Nephron progenitor cell (in vitro differentiated cells): Measurements from ENCODE around the gene SHISA8.

Experiments
- DNase-seq: peaks from one replicate; pipeline ENCODE4 v3.0.0; 2021
- H3K27ac Mint-ChIP-seq: 2 replicates; pipeline ENCODE4 v1.8.0; 2021; ENCODE audit warnings: mild to moderate bottlenecking, moderate library complexity, mixed read lengths
- H3K27me3 Mint-ChIP-seq: 2 replicates; pipeline ENCODE4 v1.8.0; 2021; ENCODE audit warnings: mild to moderate bottlenecking, low read depth, mixed read lengths; ENCODE audit not compliant: poor library complexity
- H3K36me3 Mint-ChIP-seq: 2 replicates; pipeline ENCODE4 v1.8.0; 2021; ENCODE audit warnings: low read depth, mixed read lengths
- H3K4me1 Mint-ChIP-seq: 2 replicates; pipeline ENCODE4 v1.8.0; 2021; ENCODE audit warnings: mixed read lengths
- H3K4me3 Mint-ChIP-seq: 2 replicates; pipeline ENCODE4 v1.8.0; 2021; ENCODE audit warnings: mild to moderate bottlenecking, moderate library complexity, mixed read lengths
- H3K9me3 Mint-ChIP-seq: 2 replicates; pipeline ENCODE4 v1.8.0; 2021; ENCODE audit warnings: mild to moderate bottlenecking, moderate library complexity, mixed read lengths
- CTCF ChIP-seq: fragments of 200-600 bp; sonication (generic); IDR thresholded peaks from 2 replicates; pipeline ENCODE4 v1.5.0; 2021; ENCODE audit warnings: antibody characterized with exemption

The SHISA8 gene

GRCh38 chr22:41885116-41885515 lies 29.8 kb downstream of the SHISA8 start:
- H3K4me1 Mint-ChIP-seq = no peaks in the 10 kb centered on the region
- no peak overlapping the region for H3K4me3 Mint-ChIP-seq
- no peaks in the 10 kb centered on the region for H3K27me3 Mint-ChIP-seq
- no peaks in the 10 kb centered on the region for H3K9me3 Mint-ChIP-seq
- no peak for TF ChIP-seq CTCF
- H3K36me3 Mint-ChIP-seq = peaks cover 92% of the 10 kb centered on the region
- no peak for DNase-seq
- no peak overlapping the region for H3K27ac Mint-ChIP-seq

- Mint-ChIP-seq H3K9me3 (no peaks in the 10 kb centered on the region), H3K4me1 (no peaks in the 10 kb centered on the region), H3K27me3 (no peaks in the 10 kb centered on the region), H3K36me3 (peaks cover 80% of the 10 kb centered on the region), H3K27ac (no peak overlapping the region), H3K4me3 (no peak overlapping the region)
- DNase-seq = no peak
- TF ChIP-seq CTCF = no peak
Measured at GRCh38 chr22:41883400-41883799, 31.5 kb downstream of the SHISA8 start.

- no peaks in the 10 kb centered on the region for H3K4me1 Mint-ChIP-seq
- H3K4me3 Mint-ChIP-seq = no peak overlapping the region
- no peaks in the 10 kb centered on the region for H3K27me3 Mint-ChIP-seq
- TF ChIP-seq CTCF = no peak
- no peak overlapping the region for H3K27ac Mint-ChIP-seq
- H3K9me3 Mint-ChIP-seq = no peaks in the 10 kb centered on the region
- no peak for DNase-seq
- peaks cover 78% of the 10 kb centered on the region for H3K36me3 Mint-ChIP-seq
Measured at GRCh38 chr22:41880653-41881052, 34.2 kb downstream of the SHISA8 start.

- DNase-seq = no peak
- Mint-ChIP-seq H3K27me3 (no peaks in the 10 kb centered on the region), H3K36me3 (peaks cover 67% of the 10 kb centered on the region), H3K9me3 (no peaks in the 10 kb centered on the region), H3K27ac (no peak overlapping the region), H3K4me3 (no peak overlapping the region), H3K4me1 (no peaks in the 10 kb centered on the region)
- no peak for TF ChIP-seq CTCF
Measured at GRCh38 chr22:41876675-41877074, 38.2 kb downstream of the SHISA8 start.

GRCh38 chr22:41876275-41876674 lies 38.6 kb downstream of the SHISA8 start:
- Mint-ChIP-seq H3K27me3 (no peaks in the 10 kb centered on the region), H3K27ac (no peak overlapping the region), H3K4me1 (no peaks in the 10 kb centered on the region), H3K9me3 (no peaks in the 10 kb centered on the region), H3K36me3 (peaks cover 65% of the 10 kb centered on the region), H3K4me3 (no peak overlapping the region)
- no peak for DNase-seq
- no peak for TF ChIP-seq CTCF

GRCh38 chr22:41875531-41876270 lies 39.2 kb downstream of the SHISA8 start:
- Mint-ChIP-seq H3K4me1 (no peaks in the 10 kb centered on the region), H3K4me3 (no peak overlapping the region), H3K27ac (peak overlapping the region; percentile 81), H3K36me3 (peaks cover 67% of the 10 kb centered on the region), H3K27me3 (peaks cover 3% of the 10 kb centered on the region), H3K9me3 (no peaks in the 10 kb centered on the region)
- DNase-seq = no peak
- no peak for TF ChIP-seq CTCF
